Skeletal muscle satellite cell (primary cell): ENCODE results near the gene RASAL3.
A peak's percentile ranks its signal among the peaks of the same experiment; 100 is the strongest.
"Not testable (repeated sequence)": the region's sequence is repeated elsewhere in the genome, so short reads cannot be mapped to it uniquely, and the experiment has no call there.

Experiments used
- H3K27me3 ChIP-seq: 2 replicates; pipeline ENCODE4 v1.7.0; 2013; ENCODE audit warnings: low read length; ENCODE audit not compliant: control insufficient read depth, insufficient read depth
- H3K36me3 ChIP-seq: 2 replicates; pipeline ENCODE4 v1.7.0; 2013; ENCODE audit warnings: mild to moderate bottlenecking, control low read depth, low read length; ENCODE audit not compliant: insufficient read depth
- H3K4me1 ChIP-seq: 2 replicates; pipeline ENCODE4 v1.7.0; 2013; ENCODE audit warnings: low read length; ENCODE audit not compliant: control insufficient read depth, insufficient read depth
- H3K4me2 ChIP-seq: 2 replicates; pipeline ENCODE4 v1.7.0; 2013; ENCODE audit warnings: mild to moderate bottlenecking, low read length
- H3K4me3 ChIP-seq: 2 replicates; pipeline ENCODE4 v1.7.0; 2013; ENCODE audit warnings: low read length
- H3K9ac ChIP-seq: 2 replicates; pipeline ENCODE4 v1.7.0; 2013; ENCODE audit warnings: mild to moderate bottlenecking, low read depth, low read length, moderate library complexity
- H3K9me3 ChIP-seq: replicated peaks from 2 replicates; pipeline ENCODE4 v1.7.0; 2013; ENCODE audit warnings: mild to moderate bottlenecking, control low read depth, low read length

The RASAL3 gene

DNA sequence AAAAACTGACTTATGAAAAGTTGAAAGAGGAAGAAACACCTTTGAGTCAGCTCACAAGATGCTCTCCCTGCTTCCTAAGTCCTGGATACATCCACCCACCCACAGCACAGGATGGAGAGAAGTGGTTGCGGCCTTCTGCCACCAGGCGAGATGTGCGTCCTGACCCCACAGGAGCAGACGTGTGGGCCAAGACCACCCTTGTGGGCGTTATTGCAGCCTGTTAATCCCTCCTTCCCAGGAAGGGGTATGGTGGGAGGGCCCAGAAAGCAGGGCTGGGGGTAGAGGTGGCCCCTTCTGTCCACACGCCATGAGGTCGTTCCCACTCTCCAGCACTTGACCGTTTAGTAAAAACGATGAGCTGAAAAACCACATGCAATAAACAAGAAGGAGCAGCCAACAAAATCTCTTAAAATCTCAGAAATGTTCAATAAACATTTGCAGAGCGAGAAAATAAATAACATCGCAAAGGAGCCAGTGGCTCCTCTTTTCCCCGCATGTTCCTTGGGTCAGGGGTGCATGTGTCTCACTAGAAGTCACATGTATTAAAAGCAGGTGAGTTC is 43.1 kb downstream of the RASAL3 start:
- no peak overlapping the region for H3K4me3 ChIP-seq
- no peak overlapping the region for H3K4me2 ChIP-seq
- H3K9me3 ChIP-seq, result peaks cover 10% of the 10 kb centered on the region
- no peak overlapping the region for H3K9ac ChIP-seq
- peaks cover 50% of the 10 kb centered on the region for H3K36me3 ChIP-seq
- H3K27me3 ChIP-seq, result no peaks in the 10 kb centered on the region
- peaks cover 18% of the 10 kb centered on the region for H3K4me1 ChIP-seq

DNA sequence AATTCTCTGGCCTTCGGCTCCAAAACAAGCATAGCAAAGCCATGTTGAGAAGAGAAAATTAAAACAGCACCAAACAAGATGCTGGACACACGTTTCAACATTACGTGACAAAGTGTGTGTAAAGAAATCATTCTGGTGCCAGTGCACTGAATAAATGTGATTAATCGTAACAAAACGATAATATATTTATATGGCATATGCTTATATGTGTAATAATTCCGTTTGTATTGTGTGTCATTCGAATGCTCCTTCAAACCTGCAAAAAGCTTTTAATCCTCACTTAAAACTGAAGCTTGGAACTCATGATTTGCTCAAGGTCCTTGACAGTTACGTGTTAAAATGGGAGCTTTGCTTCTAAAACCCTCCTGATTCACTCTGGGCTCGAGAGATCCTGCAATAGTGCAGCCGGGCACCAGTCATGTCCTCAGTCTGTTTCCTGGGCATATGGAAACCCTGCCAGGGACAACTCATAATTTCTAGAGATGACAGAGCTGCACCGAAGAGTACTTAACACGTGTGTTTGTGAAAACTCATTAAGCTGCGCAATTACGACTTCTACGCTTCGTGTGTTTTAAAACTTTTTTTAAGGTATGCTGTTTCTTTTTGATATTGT is 44.8 kb downstream of the RASAL3 start:
- no peaks in the 10 kb centered on the region for H3K27me3 ChIP-seq
- H3K4me3 ChIP-seq, result peak overlapping the region; percentile 66
- peak overlapping the region; percentile 84 for H3K4me2 ChIP-seq
- H3K36me3 ChIP-seq, result peaks cover 49% of the 10 kb centered on the region
- peaks cover 18% of the 10 kb centered on the region for H3K4me1 ChIP-seq
- peak overlapping the region; percentile 62 for H3K9ac ChIP-seq
- peaks cover 10% of the 10 kb centered on the region for H3K9me3 ChIP-seq

DNA sequence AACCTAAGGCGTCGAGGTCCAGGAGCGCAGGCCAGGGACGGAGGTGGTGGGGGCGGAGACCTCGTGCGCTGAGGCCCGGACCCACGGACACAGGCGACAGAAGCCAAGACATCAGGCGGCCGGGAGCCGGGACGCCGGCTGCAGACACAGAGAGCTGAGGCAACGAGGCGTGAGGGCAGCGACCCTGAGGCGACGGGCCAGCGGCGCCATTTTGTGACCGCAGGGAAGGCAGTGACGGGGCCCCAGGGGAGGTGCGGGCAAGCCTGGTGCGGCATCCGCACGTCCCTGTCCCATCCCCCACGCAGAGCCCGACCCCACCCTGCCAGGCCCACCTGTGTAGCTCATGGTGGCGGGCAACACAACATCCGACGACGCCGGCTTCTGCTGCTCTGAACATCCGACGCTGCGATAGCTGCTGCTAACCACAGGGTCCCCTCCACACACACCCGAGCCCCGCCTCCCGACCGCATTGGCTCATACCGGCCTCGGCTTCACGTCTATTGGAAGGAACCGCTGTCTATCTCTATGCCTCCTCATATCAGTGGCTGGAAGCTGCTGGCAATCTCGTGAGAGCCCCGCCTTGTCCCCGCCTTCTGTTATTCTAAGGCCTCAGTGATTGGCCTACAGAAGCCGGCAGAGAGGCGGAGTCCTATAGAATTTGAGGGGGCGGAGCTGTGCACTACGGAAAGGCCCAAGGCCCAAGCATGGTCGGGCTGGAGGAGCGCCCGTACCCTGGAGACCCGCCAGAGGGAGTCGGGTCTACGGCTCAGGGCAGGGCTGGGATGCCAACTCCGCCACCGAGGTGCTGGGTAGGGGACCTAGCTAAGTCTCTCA is 45.5 kb downstream of the RASAL3 start, which contains the start of gene AKAP8L:
AKAP8L (minus strand) TSS at position 410 of the 834 bp plus-strand sequence; CDS start at position 345, 65 bp downstream.
- Histone ChIP-seq H3K4me1 (peaks cover 18% of the 10 kb centered on the region), H3K27me3 (no peaks in the 10 kb centered on the region), H3K9ac (peak within 1 kb of the TSS; percentile 91), H3K9me3 (peaks cover 9% of the 10 kb centered on the region), H3K4me3 (peak within 1 kb of the TSS; percentile 90), H3K4me2 (peak within 1 kb of the TSS; percentile 93), H3K36me3 (peaks cover 42% of the 10 kb centered on the region)

DNA sequence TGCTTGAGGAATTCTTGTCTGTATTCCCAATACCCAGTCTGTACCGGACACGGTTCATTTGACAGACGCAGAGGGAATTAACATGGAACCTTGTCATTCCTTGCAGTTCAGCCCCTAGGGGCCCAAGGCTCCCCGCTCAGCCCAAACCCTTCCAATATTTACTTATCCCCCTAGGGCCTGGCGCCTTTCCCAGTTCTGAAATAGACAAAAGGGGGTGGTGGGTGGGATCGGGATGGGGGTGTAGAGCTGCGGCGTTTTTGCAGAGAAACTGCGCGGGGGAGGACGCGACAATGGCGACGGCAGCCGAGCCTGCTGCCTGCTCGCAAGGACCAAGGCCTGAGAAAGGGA is 46.1 kb downstream of the RASAL3 start:
- H3K4me2 ChIP-seq, result peak overlapping the region; percentile 93
- peak overlapping the region; percentile 91 for H3K9ac ChIP-seq
- H3K4me3 ChIP-seq, result peak overlapping the region; percentile 90
- peaks cover 3% of the 10 kb centered on the region for H3K9me3 ChIP-seq
- H3K36me3 ChIP-seq, result peaks cover 39% of the 10 kb centered on the region
- H3K4me1 ChIP-seq, result peaks cover 18% of the 10 kb centered on the region
- H3K27me3 ChIP-seq, result no peaks in the 10 kb centered on the region

DNA sequence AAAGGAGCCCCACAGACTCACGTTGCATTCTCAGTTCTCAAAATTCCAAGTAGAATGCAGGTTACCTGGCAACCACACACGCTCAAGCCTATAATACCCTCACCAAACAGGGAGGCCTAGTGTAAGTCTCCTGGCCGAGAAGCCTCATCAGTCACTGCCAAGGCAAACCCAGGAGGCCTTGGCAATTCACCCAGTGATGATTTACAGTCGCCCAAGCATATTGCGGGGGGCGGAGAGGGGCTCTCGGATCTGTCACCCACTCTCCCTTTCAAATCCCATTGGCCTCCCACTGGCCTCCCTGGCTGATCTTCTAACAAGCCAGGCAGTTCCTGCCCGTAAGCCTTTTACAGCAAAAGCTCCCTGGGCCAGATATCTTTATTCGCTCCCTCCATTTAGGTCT is 46.6 kb downstream of the RASAL3 start:
- Histone ChIP-seq H3K4me2 (peak overlapping the region; percentile 93), H3K27me3 (no peaks in the 10 kb centered on the region), H3K4me3 (peak overlapping the region; percentile 90), H3K9me3 (no peaks in the 10 kb centered on the region), H3K9ac (peak overlapping the region; percentile 91), H3K36me3 (peaks cover 34% of the 10 kb centered on the region), H3K4me1 (peaks cover 18% of the 10 kb centered on the region)

DNA sequence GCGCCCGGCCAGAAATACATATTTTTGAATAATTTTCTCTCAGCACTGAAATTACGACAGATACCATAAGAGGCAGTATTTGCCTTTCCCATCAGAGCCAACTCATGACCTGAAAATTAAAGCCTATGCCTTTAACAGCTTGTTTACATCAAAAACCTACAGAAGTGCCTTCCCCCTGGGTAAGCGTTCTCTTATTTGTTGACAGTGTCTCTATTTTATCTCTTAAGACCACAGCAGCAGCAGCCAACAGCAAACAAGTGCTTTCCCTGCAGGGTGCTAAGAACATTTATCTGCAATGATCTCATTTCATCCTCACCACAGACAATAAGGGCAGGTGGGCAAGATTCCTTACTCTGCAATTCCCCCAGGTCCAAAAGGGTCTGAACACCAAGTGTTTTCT is 51.5 kb downstream of the RASAL3 start:
- peaks cover 16% of the 10 kb centered on the region for H3K4me1 ChIP-seq
- no peaks in the 10 kb centered on the region for H3K27me3 ChIP-seq
- H3K9ac ChIP-seq, result no peak overlapping the region
- H3K4me3 ChIP-seq, result no peak overlapping the region
- H3K4me2 ChIP-seq, result no peak overlapping the region
- no peaks in the 10 kb centered on the region for H3K9me3 ChIP-seq
- H3K36me3 ChIP-seq, result peaks cover 35% of the 10 kb centered on the region

DNA sequence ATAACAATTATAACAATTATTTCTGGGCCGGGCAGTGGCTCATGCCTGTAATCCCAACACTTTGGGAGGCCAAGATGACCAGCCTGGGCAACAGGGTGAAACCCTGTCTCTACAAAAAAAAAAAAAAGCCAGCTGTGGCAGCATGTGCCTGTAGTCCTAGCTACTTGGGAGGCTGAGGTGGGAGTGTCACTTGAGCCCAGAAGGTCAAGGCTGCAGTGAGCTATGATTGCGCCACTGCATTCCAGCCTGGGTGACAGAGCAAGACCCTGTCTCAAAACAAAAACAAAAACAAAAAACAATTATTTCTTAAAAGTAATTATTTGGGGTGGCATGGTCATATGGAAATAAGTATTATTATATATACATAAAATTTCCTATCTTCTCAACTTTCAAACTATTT is 53.0 kb downstream of the RASAL3 start:
- H3K9me3 ChIP-seq, H3K27me3 ChIP-seq, H3K4me2 ChIP-seq, H3K9ac ChIP-seq, H3K4me1 ChIP-seq, H3K4me3 ChIP-seq: not testable (repeated sequence)
- peaks cover 30% of the 10 kb centered on the region for H3K36me3 ChIP-seq

DNA sequence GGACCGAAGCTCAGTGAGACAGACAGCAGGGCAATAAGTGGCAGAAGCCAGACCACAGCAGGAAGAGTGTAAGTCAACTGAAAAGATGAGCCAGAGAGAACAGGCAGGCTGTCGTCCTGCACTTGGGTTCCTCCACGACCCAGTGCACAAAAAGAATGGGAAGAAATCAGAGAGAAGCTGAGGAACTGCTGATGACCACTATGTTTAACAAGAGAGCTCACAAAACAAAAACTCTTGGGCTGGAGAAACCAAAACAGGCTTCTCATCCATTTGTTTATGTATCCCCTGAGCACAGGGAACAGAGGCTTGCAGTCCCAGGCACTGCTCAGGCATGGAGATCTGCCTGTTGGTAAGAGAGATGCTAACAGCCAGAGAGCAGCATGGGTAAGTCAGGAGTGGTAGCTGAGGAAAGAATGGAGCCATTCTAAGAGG is 59.5 kb downstream of the RASAL3 start:
- Histone ChIP-seq H3K9ac (no peak overlapping the region), H3K36me3 (peaks cover 49% of the 10 kb centered on the region), H3K9me3 (no peaks in the 10 kb centered on the region), H3K4me2 (no peak overlapping the region), H3K4me1 (peaks cover 7% of the 10 kb centered on the region), H3K27me3 (no peaks in the 10 kb centered on the region), H3K4me3 (no peak overlapping the region)

DNA sequence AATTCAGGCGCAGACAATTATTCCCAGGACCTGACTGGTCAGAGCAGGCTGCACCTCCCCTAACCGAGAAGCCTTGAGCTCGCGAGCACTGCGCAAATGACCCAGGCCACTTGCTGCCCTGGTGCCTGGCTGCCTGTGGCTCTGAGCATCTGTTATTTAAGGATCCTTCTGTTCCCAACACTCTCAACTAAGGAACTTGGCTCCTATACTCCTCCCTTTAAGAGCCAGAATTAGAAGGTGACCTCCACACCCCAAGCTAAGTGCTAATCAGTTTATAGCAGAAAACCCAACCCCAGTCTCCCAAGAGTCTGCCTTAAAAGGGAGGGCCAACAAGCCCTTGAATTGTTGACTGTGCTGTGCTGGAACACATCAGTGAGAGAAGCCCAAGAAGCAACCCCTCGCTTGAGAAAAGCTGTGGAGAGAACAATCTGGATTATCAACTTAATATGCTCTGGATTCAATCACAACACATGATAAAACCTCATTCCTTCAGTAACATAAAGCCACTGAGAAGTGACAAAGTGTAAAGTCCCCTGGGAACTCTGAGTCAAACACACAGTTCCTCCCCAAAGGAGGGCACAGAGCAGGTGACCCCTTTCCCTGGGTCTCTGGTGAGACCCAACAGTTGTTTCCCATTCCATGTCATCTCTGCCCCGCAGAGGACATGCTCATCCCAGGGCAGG is 60.1 kb downstream of the RASAL3 start:
- H3K9ac ChIP-seq, result no peak overlapping the region

DNA sequence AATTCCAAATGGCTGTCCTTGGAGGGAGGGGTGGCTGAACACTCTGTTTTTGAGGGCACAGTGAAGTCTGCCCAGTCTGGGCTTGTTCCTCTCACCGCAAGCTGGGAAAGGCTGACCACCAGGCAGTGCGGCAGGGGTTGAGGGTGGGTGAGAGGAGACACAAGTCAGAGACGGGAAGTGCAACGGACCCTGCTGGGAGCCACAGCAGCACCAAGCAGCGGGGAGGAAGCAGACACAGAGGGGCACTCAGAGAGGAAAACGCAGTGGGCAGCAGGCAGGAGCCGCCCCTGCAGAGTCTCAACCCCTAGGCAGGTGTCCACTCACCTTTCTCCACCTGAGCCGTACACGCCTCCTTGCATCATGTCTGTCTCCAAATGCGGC is 61.2 kb downstream of the RASAL3 start:
- Histone ChIP-seq H3K4me3 (no peak overlapping the region), H3K9me3 (no peaks in the 10 kb centered on the region), H3K9ac (no peak overlapping the region), H3K4me2 (no peak overlapping the region), H3K27me3 (no peaks in the 10 kb centered on the region), H3K36me3 (peaks cover 56% of the 10 kb centered on the region), H3K4me1 (peaks cover 7% of the 10 kb centered on the region)

More for the DNA sequence above, 60.1 kb downstream of the RASAL3 start:
- Histone ChIP-seq H3K9me3 (no peaks in the 10 kb centered on the region), H3K4me2 (no peak overlapping the region), H3K27me3 (no peaks in the 10 kb centered on the region), H3K4me1 (peaks cover 7% of the 10 kb centered on the region), H3K4me3 (no peak overlapping the region), H3K36me3 (peaks cover 49% of the 10 kb centered on the region)

DNA sequence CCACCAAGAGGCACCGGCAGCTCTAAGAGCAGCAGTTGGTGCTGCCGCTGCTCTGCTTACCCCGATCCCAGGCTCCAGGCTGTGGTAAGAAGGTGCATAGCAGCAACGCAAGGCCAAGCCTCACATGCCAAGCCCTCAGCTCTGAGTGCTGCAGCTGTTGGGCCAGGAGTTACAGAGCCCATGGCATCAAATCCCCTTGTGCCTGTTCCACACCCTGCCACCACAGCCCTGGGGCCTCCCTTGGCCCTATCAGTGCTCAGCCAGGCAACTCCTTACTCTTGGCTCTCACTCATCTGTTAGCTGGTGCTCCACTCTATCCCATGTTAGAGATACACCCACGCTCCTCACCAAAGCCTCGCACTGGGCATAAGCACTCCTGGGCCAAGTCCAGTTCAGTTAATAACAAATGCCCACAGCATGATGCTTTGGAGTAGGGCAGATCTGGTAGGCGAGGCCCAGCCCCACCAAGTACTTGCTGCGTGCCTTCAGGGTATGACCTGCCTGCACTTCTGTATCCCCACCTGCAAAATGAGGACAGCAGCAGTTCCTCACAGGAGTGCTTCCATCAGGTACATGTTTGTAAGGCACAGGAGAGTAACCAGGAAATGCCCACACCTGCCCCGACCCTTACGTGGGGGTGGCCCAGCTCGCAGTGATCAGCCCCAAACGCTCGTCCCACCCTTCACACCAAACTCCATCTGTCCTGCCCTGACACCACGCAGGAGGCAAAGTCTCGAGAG is 61.8 kb downstream of the RASAL3 start:
- H3K9ac ChIP-seq, result no peak overlapping the region
- peaks cover 62% of the 10 kb centered on the region for H3K36me3 ChIP-seq
- no peaks in the 10 kb centered on the region for H3K9me3 ChIP-seq
- H3K4me1 ChIP-seq, result peaks cover 7% of the 10 kb centered on the region
- H3K4me3 ChIP-seq, result no peak overlapping the region
- H3K4me2 ChIP-seq, result no peak overlapping the region
- H3K27me3 ChIP-seq, result no peaks in the 10 kb centered on the region
